Smooth muscle cell (in vitro differentiated cells): ENCODE results near the gene RPL28. TPM values are rescaled to one million over a fixed set of nuclear protein-coding genes. Genes with fewer than 3 reads are reported as not detected.

Source experiments
- DNase-seq: peaks from one replicate; lab custom pipeline; 2025; ENCODE audit not compliant: unreplicated experiment; lab: John Stamatoyannopoulos, UW
- H2AFZ ChIP-seq: fragments of 200-600 bp; sonication (generic); 2 replicates; pipeline ENCODE4 v1.6.0; 2016; ENCODE audit warnings: antibody characterized with exemption, low read depth, mild to moderate bottlenecking
- H3F3A ChIP-seq: fragments of 200-600 bp; sonication (generic); 2 replicates; pipeline ENCODE4 v1.6.0; 2017; ENCODE audit warnings: antibody characterized with exemption, low read depth
- H3K27ac ChIP-seq: fragments of 200-600 bp; sonication (generic); 2 replicates; pipeline ENCODE4 v1.5.1; 2016; ENCODE audit warnings: low read depth, mild to moderate bottlenecking
- H3K27me3 ChIP-seq: fragments of 200-600 bp; sonication (generic); 2 replicates; pipeline ENCODE4 v1.6.1; 2016; ENCODE audit warnings: low read depth, mild to moderate bottlenecking
- H3K36me3 ChIP-seq: fragments of 200-600 bp; sonication (generic); 2 replicates; pipeline ENCODE4 v1.5.1; 2016; ENCODE audit warnings: low read depth
- H3K4me1 ChIP-seq: fragments of 200-600 bp; sonication (generic); 2 replicates; pipeline ENCODE4 v1.5.1; 2016; ENCODE audit warnings: low read depth
- H3K4me2 ChIP-seq: fragments of 200-600 bp; sonication (generic); 2 replicates; pipeline ENCODE4 v1.6.0; 2016; ENCODE audit warnings: mild to moderate bottlenecking
- H3K4me3 ChIP-seq: fragments of 200-600 bp; sonication (generic); 2 replicates; pipeline ENCODE4 v1.5.1; 2016; ENCODE audit warnings: mild to moderate bottlenecking
- H3K79me2 ChIP-seq: fragments of 200-600 bp; sonication (generic); 2 replicates; pipeline ENCODE4 v1.6.0; 2016; ENCODE audit warnings: low read depth, mild to moderate bottlenecking
- H3K9ac ChIP-seq: fragments of 200-600 bp; sonication (generic); 2 replicates; pipeline ENCODE4 v1.6.0; 2016; ENCODE audit warnings: low read depth
- H3K9me3 ChIP-seq: fragments of 200-600 bp; sonication (generic); replicated peaks from 2 replicates; pipeline ENCODE4 v1.5.1; 2016; ENCODE audit warnings: low read depth
- H4K20me1 ChIP-seq: fragments of 200-600 bp; sonication (generic); 2 replicates; pipeline ENCODE4 v1.6.0; 2016; ENCODE audit warnings: low read depth
- CTCF ChIP-seq: fragments of 200-600 bp; sonication (generic); IDR thresholded peaks from 2 replicates; pipeline ENCODE4 v1.5.1; 2017; ENCODE audit warnings: borderline replicate concordance, mild to moderate bottlenecking, antibody characterized with exemption; ENCODE audit not compliant: insufficient read depth, poor library complexity, severe bottlenecking
- WGBS: methylation state at CpG from one replicate; pipeline ENCODE4 v1.1.7; 2016; ENCODE audit warnings: low lambda C conversion rate; 5-methylcytosine and 5-hydroxymethylcytosine counted together
- polyA plus RNA-seq: library from polyadenylated mRNA; unstranded; fragments of >200 nt; fragmentation: Nextera tagmentation; extraction: Ambion mirVana; gene quantifications from 2 replicates; pipeline ENCODE4 v1.2.1, GENCODE V29; 2016
- total RNA-seq: library from RNA; depleted of rRNA; stranded (reverse); fragments of >200 nt; gene quantifications from 2 replicates; pipeline ENCODE4 v1.2.3, GENCODE V29; 2014

RPL28 gene
- total and polyA plus RNA-seq, 2 experiments from 2014 or later: 515 to 1,108 TPM

GRCh38 chr19:55341595-55342531 lies 43.9 kb upstream of the RPL28 start:
- Histone ChIP-seq H3K9me3 (no peaks in the 10 kb centered on the region), H3K27ac (no peak overlapping the region), H3K4me3 (peak overlapping the region; percentile 69), H3K4me1 (peaks cover 8% of the 10 kb centered on the region), H3K9ac (no peak overlapping the region), H4K20me1 (peaks cover 12% of the 10 kb centered on the region), H3K79me2 (peaks cover 15% of the 10 kb centered on the region), H3K36me3 (no peaks in the 10 kb centered on the region), H3F3A (no peaks in the 10 kb centered on the region), H3K4me2 (peak overlapping the region; percentile 99), H3K27me3 (no peaks in the 10 kb centered on the region), H2AFZ (no peak overlapping the region)
- TF ChIP-seq CTCF: no peak
- DNase-seq: no peak
- WGBS: 86% methylated on average over 20 of the region's 50 CpGs

GRCh38 chr19:55344444-55344843 lies 41.3 kb upstream of the RPL28 start:
- no peaks in the 10 kb centered on the region for H3K9me3 ChIP-seq
- H3K36me3 ChIP-seq: no peaks in the 10 kb centered on the region
- WGBS: 77% methylated on average over 9 of the region's 9 CpGs
- TF ChIP-seq CTCF: no peak
- no peak overlapping the region for H3K4me2 ChIP-seq
- peaks cover 15% of the 10 kb centered on the region for H3K79me2 ChIP-seq
- DNase-seq: no peak
- H3K4me3 ChIP-seq: no peak overlapping the region
- H4K20me1 ChIP-seq: peaks cover 12% of the 10 kb centered on the region
- no peaks in the 10 kb centered on the region for H3F3A ChIP-seq
- H3K27ac ChIP-seq: no peak overlapping the region
- no peak overlapping the region for H2AFZ ChIP-seq
- no peak overlapping the region for H3K9ac ChIP-seq
- peaks cover 13% of the 10 kb centered on the region for H3K4me1 ChIP-seq
- no peaks in the 10 kb centered on the region for H3K27me3 ChIP-seq

- TF ChIP-seq CTCF: no peak
- DNase-seq: no peak
Measured at GRCh38 chr19:55345101-55345817, 40.5 kb upstream of the RPL28 start.

More at GRCh38 chr19:55345101-55345817, 40.5 kb upstream of the RPL28 start:
- Histone ChIP-seq H3K36me3 (no peaks in the 10 kb centered on the region), H3K79me2 (peaks cover 14% of the 10 kb centered on the region), H3K4me3 (no peak overlapping the region), H4K20me1 (peaks cover 12% of the 10 kb centered on the region), H3K27ac (no peak overlapping the region), H3F3A (no peaks in the 10 kb centered on the region), H3K4me1 (peaks cover 13% of the 10 kb centered on the region), H3K9ac (no peak overlapping the region), H3K27me3 (no peaks in the 10 kb centered on the region), H2AFZ (no peak overlapping the region), H3K4me2 (no peak overlapping the region), H3K9me3 (no peaks in the 10 kb centered on the region)
- 94% methylated on average over 21 of the region's 22 CpGs for WGBS
